CD8-positive, alpha-beta memory T cell (primary cell): ENCODE results near the gene GEN1. TPM values are rescaled to one million over a fixed set of nuclear protein-coding genes. Genes with fewer than 3 reads are reported as not detected.
A peak's percentile ranks its signal among the peaks of the same experiment; 100 is the strongest.

Experiments
- CTCF ChIA-PET: fragments of 350-600 bp; sonication (Branson Sonifier 250); formaldehyde crosslinking; loops from one replicate; lab custom pipeline; 2021; ENCODE audit warnings: antibody characterized with exemption; lab: Charles Lee
- POLR2A ChIA-PET: fragments of 350-600 bp; sonication (Branson Sonifier 250); formaldehyde crosslinking; loops from one replicate; lab custom pipeline; 2021; ENCODE audit warnings: antibody characterized with exemption; lab: Charles Lee
- DNase-seq, 5 donors: peaks; one replicate each; pipeline versions ENCODE4 v3.0.0 to v3.0.0-alpha.2; 2020 to 2022; ENCODE audit warnings: mixed read lengths in 1 of 5
- H3K27ac ChIP-seq: one replicate; pipeline ENCODE4 v1.7.0; 2013; ENCODE audit warnings: low read depth, mild to moderate bottlenecking, low read length, moderate library complexity
- H3K27me3 ChIP-seq: 2 replicates; pipeline ENCODE4 v1.7.0; 2013; ENCODE audit warnings: low read length, mild to moderate bottlenecking; ENCODE audit not compliant: insufficient read depth, poor library complexity, severe bottlenecking
- H3K36me3 ChIP-seq: 2 replicates; pipeline ENCODE4 v1.7.0; 2013; ENCODE audit warnings: mild to moderate bottlenecking, low read length, moderate library complexity; ENCODE audit not compliant: insufficient read depth
- H3K4me1 ChIP-seq: 2 replicates; pipeline ENCODE4 v1.7.0; 2013; ENCODE audit warnings: mild to moderate bottlenecking, low read length, moderate library complexity; ENCODE audit not compliant: insufficient read depth
- H3K4me3 ChIP-seq: 2 replicates; pipeline ENCODE4 v1.7.0; 2013; ENCODE audit warnings: mild to moderate bottlenecking, low read length
- H3K9me3 ChIP-seq: 2 replicates; pipeline ENCODE4 v1.7.0; 2013; ENCODE audit warnings: mild to moderate bottlenecking, low read length
- H3K27ac Mint-ChIP-seq, 8 donors: one replicate each; pipeline ENCODE4 v1.8.0; 2020 to 2021; ENCODE audit warnings: mixed read lengths in 8 of 8, mild to moderate bottlenecking in 6 of 8, inconsistent platforms in 3 of 8, moderate library complexity in 3 of 8
- H3K27me3 Mint-ChIP-seq, 2 donors: one replicate each; pipeline ENCODE4 v1.8.0; 2020 to 2021; ENCODE audit warnings: mixed read lengths in 2 of 2, mild to moderate bottlenecking in 1 of 2, moderate library complexity in 1 of 2
- H3K36me3 Mint-ChIP-seq, 3 donors: one replicate each; pipeline ENCODE4 v1.8.0; 2020 to 2021; ENCODE audit warnings: mixed read lengths in 3 of 3, inconsistent platforms in 1 of 3, mild to moderate bottlenecking in 1 of 3
- H3K4me1 Mint-ChIP-seq, 3 donors: one replicate each; pipeline ENCODE4 v1.8.0; 2020 to 2021; ENCODE audit warnings: mixed read lengths in 3 of 3, inconsistent platforms in 1 of 3, mild to moderate bottlenecking in 1 of 3
- H3K4me3 Mint-ChIP-seq, 7 donors: one replicate each; pipeline ENCODE4 v1.8.0; 2020 to 2021; ENCODE audit warnings: mixed read lengths in 7 of 7, mild to moderate bottlenecking in 6 of 7, moderate library complexity in 4 of 7, inconsistent platforms in 2 of 7
- H3K9me3 Mint-ChIP-seq, 5 donors: one replicate each; pipeline ENCODE4 v1.8.0; 2020 to 2022; ENCODE audit warnings: mixed read lengths in 5 of 5, mild to moderate bottlenecking in 3 of 5, moderate library complexity in 2 of 5, inconsistent platforms in 1 of 5
- polyA plus RNA-seq: library from polyadenylated mRNA; unstranded; fragments of 300-500 nt; fragmentation: Illumina TruSeq; gene quantifications from one replicate; pipeline ENCODE4 v1.2.3, GENCODE V29; 2021
- total RNA-seq, 2 experiments: library from RNA; stranded (reverse); gene quantifications; one replicate each; pipeline ENCODE4 v1.2.3, GENCODE V29; 2021

GEN1 gene
- total and polyA plus RNA-seq, 3 experiments from 2014 or later: 0.31 to 28.8 (median 23.6) TPM

GRCh38 chr2:17827316-17827715 is 73.4 kb downstream of the GEN1 start:
- no peak overlapping the region for H3K27ac Mint-ChIP-seq
- H3K9me3 Mint-ChIP-seq: no peaks in the 10 kb centered on the region
- DNase-seq: no peak
- no peak overlapping the region for H3K4me3 Mint-ChIP-seq
- H3K36me3 Mint-ChIP-seq: no peaks in the 10 kb centered on the region
- ChIA-PET CTCF (no interaction called here), POLR2A (no interaction called here)
- Histone ChIP-seq H3K27me3 (peaks cover 10% of the 10 kb centered on the region), H3K4me1 (no peaks in the 10 kb centered on the region), H3K9me3 (no peaks in the 10 kb centered on the region), H3K27ac (no peak overlapping the region), H3K4me3 (no peak overlapping the region), H3K36me3 (no peaks in the 10 kb centered on the region)
- peaks cover 16 to 58% of the 10 kb centered on the region in 2 donors for H3K27me3 Mint-ChIP-seq
- H3K4me1 Mint-ChIP-seq: peaks cover 0 to 7% (median 4%) of the 10 kb centered on the region in 3 donors

- CTCF ChIA-PET: no interaction called here
- POLR2A ChIA-PET: no interaction called here
- H3K4me1 ChIP-seq: no peaks in the 10 kb centered on the region
- no peak for DNase-seq
- Mint-ChIP-seq H3K27ac (peak overlapping the region in 1 of 8 donors; percentile 24), H3K4me1 (peaks cover 0 to 7% (median 4%) of the 10 kb centered on the region in 3 donors), H3K36me3 (no peaks in the 10 kb centered on the region), H3K9me3 (no peaks in the 10 kb centered on the region), H3K27me3 (peaks cover 16 to 55% of the 10 kb centered on the region in 2 donors), H3K4me3 (no peak overlapping the region)
- H3K27me3 ChIP-seq: peaks cover 10% of the 10 kb centered on the region
- H3K36me3 ChIP-seq: no peaks in the 10 kb centered on the region
- H3K4me3 ChIP-seq: no peak overlapping the region
- no peak overlapping the region for H3K27ac ChIP-seq
- no peaks in the 10 kb centered on the region for H3K9me3 ChIP-seq
These were observed 73.8 kb downstream of the GEN1 start for GRCh38 chr2:17827785-17828184.

GRCh38 chr2:17830053-17831034 is 76.4 kb downstream of the GEN1 start:
- H3K27me3 Mint-ChIP-seq: peaks cover 14 to 47% of the 10 kb centered on the region in 2 donors
- H3K4me3 Mint-ChIP-seq: no peak overlapping the region
- CTCF ChIA-PET: no interaction called here
- peak in 2 of 5 donors; percentile 2 to 9 for DNase-seq
- H3K36me3 Mint-ChIP-seq: no peaks in the 10 kb centered on the region
- Histone ChIP-seq H3K4me1 (no peaks in the 10 kb centered on the region), H3K9me3 (no peaks in the 10 kb centered on the region), H3K27ac (no peak overlapping the region), H3K36me3 (no peaks in the 10 kb centered on the region), H3K27me3 (peaks cover 10% of the 10 kb centered on the region), H3K4me3 (no peak overlapping the region)
- no peaks in the 10 kb centered on the region for H3K9me3 Mint-ChIP-seq
- POLR2A ChIA-PET: no interaction called here
- peaks cover 0 to 7% (median 4%) of the 10 kb centered on the region in 3 donors for H3K4me1 Mint-ChIP-seq
- no peak overlapping the region for H3K27ac Mint-ChIP-seq

GRCh38 chr2:17835516-17835915 is 81.6 kb downstream of the GEN1 start:
- Histone ChIP-seq H3K9me3 (no peaks in the 10 kb centered on the region), H3K4me1 (no peaks in the 10 kb centered on the region), H3K36me3 (no peaks in the 10 kb centered on the region), H3K4me3 (no peak overlapping the region), H3K27me3 (peaks cover under 1% of the 10 kb centered on the region), H3K27ac (no peak overlapping the region)
- no peak overlapping the region for H3K4me3 Mint-ChIP-seq
- CTCF ChIA-PET: no interaction called here
- H3K36me3 Mint-ChIP-seq: no peaks in the 10 kb centered on the region
- H3K9me3 Mint-ChIP-seq: no peaks in the 10 kb centered on the region
- DNase-seq: no peak
- peaks cover 0 to 7% (median 4%) of the 10 kb centered on the region in 3 donors for H3K4me1 Mint-ChIP-seq
- POLR2A ChIA-PET: no interaction called here
- peaks cover 11 to 24% of the 10 kb centered on the region in 2 donors for H3K27me3 Mint-ChIP-seq
- no peak overlapping the region for H3K27ac Mint-ChIP-seq

Other genes starting within 250 kb of the GEN1 start
- gene RAD51AP2, start 235.7 kb upstream of the GEN1 start, total RNA-seq: not detected
- gene RAD51AP2, start 235.7 kb upstream of the GEN1 start, polyA plus RNA-seq: not detected
- gene VSNL1, start 213.4 kb upstream of the GEN1 start, total RNA-seq: not detected
- gene VSNL1, start 213.4 kb upstream of the GEN1 start, polyA plus RNA-seq: not detected
- 10 to 100 TPM; 23.7 to 25.7 TPM for gene SMC6, start 328 bp upstream of the GEN1 start, total RNA-seq
- 15.8 TPM for gene SMC6, start 328 bp upstream of the GEN1 start, polyA plus RNA-seq
- not detected for gene MSGN1, start 62.3 kb downstream of the GEN1 start, total RNA-seq
- gene MSGN1, start 62.3 kb downstream of the GEN1 start, polyA plus RNA-seq: not detected
- gene KCNS3, start 124.5 kb downstream of the GEN1 start, total RNA-seq: not detected
- gene KCNS3, start 124.5 kb downstream of the GEN1 start, polyA plus RNA-seq: not detected